Vagina (tissue), 2 donors: ENCODE measurements around the gene KPNA2.

Experiments used
- CTCF ChIP-seq, 3 experiments: fragments of 450-650 bp in 2 of 3; fragments of 200-600 bp in 1 of 3; sonication (generic) in 1 of 3; IDR thresholded peaks; one replicate each; pipeline ENCODE4 v1.5.1; 2017 to 2019; ENCODE audit warnings: antibody characterized with exemption in 3 of 3, mild to moderate bottlenecking in 2 of 3, moderate library complexity in 2 of 3
- POLR2A ChIP-seq, 2 donors: fragments of 450-650 bp; IDR thresholded peaks; one replicate each; pipeline ENCODE4 v1.6.1; 2017; ENCODE audit warnings: antibody characterized with exemption in 2 of 2, mild to moderate bottlenecking in 2 of 2, moderate library complexity in 2 of 2
- POLR2AphosphoS5 ChIP-seq, 2 donors: sonication (generic); formaldehyde crosslinking; IDR thresholded peaks; one replicate each; pipeline ENCODE4 v1.9.0; 2017; ENCODE audit warnings: antibody characterized with exemption in 2 of 2, mild to moderate bottlenecking in 2 of 2, low read depth in 1 of 2; ENCODE audit not compliant: insufficient read depth in 1 of 2

- TF ChIP-seq POLR2A (IDR thresholded peaks at IDR 0.05) (no peak), CTCF (IDR thresholded peaks at IDR 0.05) (no peak), POLR2AphosphoS5 (IDR thresholded peaks at IDR 0.05; ENCODE audit: insufficient read depth in 1 of 2, low read depth in 1 of 2) (no peak)
Observed at GRCh38 chr17:68019336-68019674, 16.2 kb upstream of the KPNA2 start.
